HG03565 (cell line): ENCODE results near the gene MXD3.
"Not testable (repeated sequence)": the region's sequence is repeated elsewhere in the genome, so short reads cannot be mapped to it uniquely, and the experiment has no call there.

ENCODE experiments used
- ATAC-seq: cut with Tn5 transposase; IDR thresholded peaks from one replicate; pipeline ENCODE4 v1.9.1; 2021; ENCODE audit warnings: mild to moderate bottlenecking, moderate library complexity; ENCODE audit not compliant: unreplicated experiment

MXD3 gene

DNA sequence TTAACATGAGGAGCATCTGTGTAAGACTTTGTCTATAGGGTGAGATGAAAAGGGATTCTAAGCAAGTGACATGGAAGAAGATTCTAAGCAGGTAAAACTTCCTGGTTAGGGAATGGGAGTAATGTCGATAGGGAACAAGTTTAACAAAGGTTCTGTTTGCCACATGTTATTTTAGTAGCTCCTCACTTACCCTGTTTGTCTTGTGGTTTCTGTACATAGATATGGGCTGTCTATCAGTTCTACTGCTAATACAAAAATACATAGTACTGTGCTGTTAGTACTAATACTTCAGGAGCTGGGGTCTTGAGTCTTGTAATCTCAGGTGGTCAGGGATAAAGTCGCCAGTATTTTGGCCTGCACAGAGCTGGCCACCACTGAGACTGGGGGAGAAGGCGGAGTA lies 41.0 kb downstream of the MXD3 start:
- no peak for ATAC-seq

DNA sequence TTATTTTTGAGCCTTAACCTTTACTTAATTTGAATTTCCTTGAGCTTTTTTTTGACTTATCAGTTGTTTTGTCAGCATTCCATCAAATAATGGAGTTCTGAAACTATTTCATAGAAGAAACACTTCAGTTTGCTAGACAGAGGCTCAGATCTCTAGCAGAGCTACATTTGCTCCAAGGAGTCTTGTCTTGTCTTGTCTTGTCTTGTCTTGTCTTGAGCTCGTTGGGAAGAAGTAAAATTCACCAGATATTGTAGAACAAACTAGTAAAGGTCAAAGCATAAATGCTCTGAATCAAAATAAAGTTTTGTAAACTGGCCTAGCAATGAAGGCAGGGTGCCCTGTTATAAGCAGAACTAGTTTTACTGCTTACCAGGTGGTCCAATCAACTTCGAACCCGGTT lies 41.7 kb downstream of the MXD3 start:
- no peak for ATAC-seq

DNA sequence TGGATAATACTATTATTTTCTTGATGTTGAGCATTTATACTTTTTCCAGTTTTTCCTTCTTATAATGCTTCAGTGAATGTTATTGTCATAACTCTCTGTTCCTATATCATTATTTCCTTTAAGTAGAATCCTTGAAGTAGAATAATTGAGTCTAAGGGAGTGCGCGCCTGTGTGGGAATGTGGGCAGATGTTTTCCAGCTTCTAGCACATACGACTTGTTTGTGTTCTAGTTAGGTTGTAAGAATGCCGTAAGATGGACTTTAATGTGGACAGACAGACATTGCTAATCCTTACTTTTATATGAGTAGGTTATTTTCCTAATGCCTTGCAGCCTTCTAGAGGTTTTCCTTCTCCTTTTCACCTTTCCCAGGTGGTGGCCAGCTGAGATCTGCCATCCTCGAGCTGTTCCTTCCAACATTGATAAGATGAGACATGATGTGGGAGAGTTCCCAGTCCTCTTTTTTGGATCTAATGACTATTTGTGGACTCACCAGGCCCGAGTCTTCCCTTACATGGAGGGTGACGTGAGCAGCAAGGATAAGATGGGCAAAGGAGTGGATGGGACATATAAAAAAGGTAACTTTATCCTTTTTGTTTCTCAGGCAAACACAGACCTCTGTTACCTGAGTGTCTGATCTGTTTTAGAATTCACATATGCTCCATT lies 42.3 kb downstream of the MXD3 start:
- ATAC-seq = no peak

DNA sequence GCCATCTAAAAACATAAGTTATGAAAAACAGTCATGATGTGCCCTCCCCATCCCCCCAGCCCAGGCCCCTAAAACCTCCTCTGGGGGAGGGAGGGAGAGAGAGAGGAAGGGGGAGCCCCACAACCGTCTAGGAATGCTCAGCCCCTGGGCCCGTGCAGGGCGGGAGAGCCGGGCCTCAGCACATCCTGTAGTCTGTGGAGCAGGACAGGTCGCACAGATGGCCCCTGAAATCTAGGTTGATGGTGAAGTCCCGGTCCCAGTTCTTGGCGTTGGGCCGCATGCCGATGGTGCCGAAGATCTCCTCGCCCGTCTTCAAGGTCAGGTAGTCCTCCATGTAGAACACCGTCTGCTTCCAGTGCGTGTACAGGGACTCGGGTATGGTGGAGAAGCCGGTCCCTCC lies 46.3 kb downstream of the MXD3 start:
- ATAC-seq = no peak

DNA sequence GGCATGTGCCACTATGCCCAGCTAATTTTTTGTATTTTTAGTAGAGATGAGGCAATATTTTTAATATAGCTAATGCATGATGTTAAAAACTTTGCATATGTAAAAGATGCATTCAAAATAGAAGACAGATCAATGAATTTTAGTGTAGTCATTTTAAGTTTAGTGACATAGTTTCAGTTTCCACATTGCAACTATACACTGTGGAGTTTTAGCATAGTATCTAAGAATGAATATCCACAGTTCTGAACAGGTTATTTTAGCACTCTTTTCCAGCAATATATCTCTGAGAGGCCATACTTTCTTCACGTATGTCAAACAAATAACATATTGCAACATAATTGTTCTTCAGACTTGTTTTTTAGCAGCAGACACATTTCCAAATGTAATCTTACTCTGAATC lies 47.5 kb downstream of the MXD3 start:
- ATAC-seq = no peak

DNA sequence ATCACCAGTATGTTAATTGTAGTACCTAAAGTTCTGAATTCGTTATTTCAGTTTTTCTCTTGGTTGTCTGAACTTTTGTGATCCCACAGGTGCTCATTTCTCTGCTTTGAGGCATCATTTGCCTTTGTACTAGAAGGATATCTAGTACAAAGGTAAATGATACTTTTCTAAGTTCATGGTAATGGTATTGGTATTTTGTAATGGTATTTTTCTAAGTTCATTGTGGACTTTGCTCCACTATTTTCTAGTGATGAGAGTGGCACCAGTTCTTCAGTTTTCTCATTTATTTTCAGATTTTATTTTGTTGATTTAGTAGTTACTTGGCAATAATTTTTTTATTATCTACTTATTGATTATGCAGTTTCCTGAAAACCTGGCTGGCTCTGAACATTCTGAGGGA lies 50.2 kb downstream of the MXD3 start:
- ATAC-seq = no peak

DNA sequence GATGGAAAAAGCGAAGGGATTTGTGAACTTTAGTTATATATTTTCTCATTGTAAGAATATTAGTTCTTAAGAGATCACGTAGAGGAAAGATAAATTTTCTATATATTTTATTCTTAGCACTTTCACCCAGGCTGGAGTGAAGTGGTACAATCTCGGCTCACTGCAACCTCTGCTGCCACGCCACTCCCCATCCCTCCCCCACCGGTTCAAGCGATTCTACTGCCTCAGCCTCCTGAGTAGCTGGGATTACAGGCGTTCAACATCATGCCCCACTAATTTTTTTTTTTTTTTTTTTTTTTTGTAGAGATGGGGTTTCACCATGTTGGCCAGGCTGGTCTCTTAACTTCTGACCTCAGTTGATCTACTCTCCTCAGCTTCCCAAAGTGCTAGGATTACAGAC lies 50.7 kb downstream of the MXD3 start:
- no peak for ATAC-seq

DNA sequence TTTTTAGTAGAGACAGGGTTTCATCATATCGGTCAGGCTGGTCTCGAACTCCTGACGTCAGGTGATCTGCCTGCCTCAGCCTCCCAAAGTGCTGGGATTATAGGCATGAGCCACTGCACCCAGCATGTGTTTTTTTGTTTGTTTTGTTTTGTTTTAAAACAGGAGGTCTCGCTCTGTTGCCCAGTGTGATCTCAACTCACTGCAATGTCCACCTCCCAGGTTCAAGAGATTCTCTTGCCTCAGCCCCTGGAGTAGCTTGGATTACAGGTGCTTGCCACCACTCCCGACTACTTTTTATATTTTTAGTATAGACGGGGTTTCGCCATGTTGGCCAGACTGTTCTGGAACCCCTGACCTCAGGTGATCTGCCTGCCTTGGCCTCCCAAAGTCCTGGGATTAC lies 53.0 kb downstream of the MXD3 start:
- not testable (repeated sequence) for ATAC-seq
